Activated CD4-positive, alpha-beta T cell treated with anti-CD3 and anti-CD28 coated beads, Interleukin-2, amount 50 U/mL, for 16 hours (primary cell): ENCODE data around the gene SIK3.
A peak's percentile ranks its signal among the peaks of the same experiment; 100 is the strongest.

Source experiments
- DNase-seq: peaks from one replicate; pipeline ENCODE4 v3.0.0-alpha.2; 2020

SIK3 gene

DNA sequence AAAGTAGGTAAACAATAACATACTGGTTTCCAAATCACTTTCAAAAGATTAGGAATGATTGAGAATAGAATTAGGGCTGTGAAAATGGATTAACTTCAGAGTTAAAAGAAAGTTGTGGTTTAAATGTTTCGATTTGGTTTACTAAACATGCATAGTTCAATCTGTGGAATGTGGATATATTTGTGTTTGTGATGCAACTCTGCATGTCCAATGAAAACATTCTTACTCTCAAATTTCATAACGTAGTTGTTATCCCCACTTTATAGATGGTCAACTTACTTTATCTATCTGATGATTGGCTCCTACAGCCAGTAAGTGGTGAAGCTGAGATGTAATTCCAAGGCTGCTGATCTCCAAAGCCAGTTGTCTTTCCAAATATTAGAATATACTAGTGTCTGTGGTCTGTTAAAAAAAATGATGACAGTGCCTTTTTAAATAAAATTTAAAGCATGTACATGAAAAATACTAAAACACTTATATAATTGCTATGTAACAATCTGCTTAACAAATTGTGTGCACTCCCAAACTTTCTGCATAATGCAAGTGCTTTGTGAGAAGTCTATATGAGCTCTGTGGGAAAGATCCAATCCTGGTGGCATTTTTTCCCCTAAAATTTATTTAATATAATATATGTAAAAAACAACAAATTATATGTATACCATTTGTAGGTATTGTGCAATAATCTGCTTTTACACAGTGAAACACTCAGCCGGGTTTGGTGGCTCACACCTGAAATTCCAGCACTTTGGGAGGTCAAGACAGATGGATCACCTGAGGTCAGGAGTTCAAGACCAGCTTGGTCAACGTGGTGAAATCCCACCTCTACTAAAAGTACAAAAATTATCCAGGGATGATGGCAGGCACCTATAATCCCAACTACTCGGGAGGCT is 9.7 kb upstream of the SIK3 start:
- DNase-seq, result no peak

DNA sequence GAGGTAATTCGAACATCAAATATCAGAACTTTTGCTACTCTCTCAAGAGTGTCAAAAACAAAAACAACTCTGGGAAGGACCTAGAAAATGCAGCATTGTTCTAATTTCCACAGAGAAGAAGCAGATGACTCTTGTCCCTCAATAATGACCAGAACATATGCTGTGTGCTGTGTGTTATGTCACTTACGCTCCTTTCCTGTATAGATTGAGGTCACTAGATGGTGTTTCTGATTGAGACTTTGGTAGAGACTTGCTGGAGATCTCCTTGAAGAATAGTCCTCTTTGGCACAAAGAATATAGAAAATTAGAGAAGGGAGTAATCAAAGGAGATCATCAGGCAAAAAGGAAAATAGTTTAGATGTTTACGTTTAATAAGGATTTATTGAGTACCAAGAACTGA is 2.3 kb upstream of the SIK3 start:
- DNase-seq, result no peak

DNA sequence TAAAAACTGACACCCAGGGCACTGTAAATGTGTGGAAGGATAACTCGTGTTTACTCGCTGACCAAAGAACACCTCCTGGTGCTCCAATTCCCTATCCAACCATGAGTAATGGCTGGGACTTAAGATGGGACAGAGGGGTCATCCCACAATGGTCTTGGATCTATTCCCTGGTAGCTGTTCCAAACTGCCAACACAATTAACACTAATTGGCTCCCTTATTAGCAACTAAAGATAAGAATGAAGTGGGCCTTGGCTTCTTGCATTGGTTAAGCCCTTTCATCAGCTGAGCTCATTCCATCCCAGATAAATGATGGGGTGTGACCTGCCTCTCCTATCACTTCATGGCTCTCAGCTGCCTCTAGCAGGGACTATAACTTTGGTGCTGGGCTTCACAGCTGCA is 1.5 kb upstream of the SIK3 start:
- DNase-seq, result no peak

DNA sequence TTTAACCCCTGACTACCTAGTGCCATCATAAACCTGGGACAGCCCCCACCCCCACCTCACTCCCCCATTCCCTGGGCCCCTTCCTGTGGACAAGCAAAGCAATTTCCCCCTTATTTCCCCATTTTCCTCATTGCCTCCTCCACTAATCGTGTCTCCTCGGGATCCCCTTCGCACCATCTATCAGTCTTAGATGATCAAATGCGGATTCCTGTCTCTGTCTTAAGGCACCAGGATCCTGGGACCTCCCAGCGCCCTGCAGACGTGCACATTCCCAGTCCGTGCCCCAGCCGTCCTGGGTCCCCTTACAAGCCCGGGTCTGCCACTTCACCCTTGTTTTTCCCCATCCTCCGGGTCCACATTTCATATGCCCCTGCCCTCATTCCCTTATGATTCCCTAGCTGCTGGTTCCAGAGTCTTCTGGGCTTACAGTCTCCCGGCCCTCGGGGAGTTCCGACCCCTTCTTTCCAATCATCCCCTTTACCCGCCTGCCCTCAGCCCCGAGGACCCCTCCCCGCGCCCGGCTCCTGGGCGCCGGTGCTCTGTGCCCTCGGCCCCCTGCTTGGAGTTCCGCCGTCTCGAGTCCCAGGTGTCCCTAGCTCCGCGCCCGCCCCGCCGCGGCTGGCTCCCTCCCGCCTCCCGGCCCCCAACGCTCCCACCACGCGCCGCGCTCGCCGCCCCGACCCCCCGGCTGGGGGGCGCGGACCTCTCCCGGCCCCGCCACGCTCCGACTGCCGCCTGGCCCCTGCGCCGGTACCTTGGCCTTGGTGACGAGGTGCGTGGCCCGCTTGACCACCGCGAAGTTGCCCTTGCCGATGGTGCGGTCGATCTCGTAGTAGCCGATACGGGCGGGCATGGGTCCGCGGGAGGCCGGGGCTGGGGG is 599 bp downstream of the SIK3 start:
- peak; percentile 31 for DNase-seq

DNA sequence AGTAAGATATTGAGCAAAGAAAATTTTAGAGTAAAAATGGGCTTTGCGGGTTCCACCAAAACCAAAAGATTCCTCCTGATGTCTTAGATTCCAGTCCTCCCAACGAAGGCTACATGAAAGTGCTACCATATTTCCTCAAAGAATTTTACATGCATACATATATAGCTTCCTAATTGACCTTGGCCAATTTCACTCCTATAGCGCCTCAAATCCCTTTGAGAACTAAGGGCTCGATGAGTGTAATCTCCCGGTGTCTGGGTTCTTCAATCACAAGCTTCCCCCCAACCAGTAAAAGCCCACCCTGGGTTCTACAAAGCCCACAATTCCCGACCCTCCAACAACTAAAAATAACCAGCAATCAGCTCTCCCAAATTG is 1.2 kb downstream of the SIK3 start:
- DNase-seq, result no peak

DNA sequence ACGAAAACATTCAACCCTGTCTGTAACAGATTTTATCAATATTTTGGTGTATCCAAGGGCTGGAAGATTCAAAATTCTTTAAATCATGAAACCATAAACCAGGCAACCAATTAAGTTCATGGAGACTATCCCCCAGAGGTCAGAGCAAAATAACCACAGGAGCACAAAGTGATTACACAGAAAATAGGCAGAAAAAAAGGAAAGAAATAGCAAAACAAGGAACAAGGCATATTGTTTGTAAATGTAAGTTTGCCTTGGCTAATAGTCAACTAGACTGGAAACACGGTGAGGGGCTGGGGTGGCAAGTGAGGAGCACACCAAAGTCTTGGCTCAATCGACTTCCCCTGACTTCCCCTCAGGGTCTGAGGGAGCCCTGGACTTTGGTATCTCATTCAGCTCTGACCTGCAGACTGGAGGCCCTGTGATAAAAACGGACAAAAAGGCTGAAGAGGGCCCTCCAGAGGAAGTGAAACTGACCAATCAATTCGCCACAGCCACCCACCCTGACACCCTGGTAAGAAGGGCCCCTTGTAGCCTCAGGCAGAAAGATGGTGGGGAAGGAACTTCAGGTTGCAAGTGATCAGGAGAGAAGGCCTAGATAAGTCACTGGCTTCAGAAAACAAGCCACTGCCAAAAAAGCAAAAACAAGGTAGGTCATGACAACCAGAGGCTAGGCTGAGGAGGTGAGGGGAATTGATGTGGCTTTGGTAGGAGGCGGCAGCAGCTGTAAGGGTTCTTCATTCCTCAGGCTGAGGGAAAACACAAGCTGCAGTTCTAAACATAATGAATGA is 1.8 kb downstream of the SIK3 start:
- peak; percentile 50 for DNase-seq

DNA sequence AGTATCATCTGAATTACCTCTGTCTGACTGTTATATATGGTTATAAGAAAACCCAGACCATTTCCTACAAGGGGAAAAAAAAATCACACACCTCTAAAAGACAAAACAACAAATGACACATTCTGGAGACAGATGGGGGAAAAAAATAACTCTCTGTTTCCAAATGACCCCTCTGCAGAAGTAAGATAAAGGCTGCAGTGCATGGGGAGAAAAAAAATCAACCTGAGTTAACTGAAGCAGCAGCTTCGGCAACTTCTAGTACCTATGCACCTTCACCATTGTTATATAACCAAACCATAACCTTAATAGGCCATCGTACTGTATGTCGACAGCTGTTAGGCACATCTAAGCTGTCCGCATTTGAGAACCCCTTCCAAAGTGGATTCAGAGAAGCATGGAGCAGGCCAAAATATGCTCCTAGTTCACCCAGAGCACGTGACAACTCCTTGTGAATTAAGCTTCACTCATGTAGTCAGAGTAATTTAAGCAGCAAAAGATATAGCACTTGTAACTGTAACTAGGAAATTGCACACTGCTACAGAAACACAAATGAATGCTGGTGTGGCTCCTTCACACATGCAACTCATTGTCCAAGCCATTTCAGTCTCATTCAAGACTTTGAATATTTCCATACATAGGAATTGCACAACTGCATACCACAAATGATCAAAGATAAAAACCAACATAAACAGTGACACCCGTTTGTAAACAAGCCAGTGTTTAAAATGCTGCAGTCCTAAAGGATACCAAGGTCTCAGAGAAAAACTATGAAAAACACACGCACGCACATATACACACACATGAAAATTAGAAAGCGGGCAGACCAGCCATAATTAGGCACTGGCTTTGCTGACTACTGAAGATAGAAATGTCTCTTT is 2.7 kb downstream of the SIK3 start:
- DNase-seq, result peak; percentile 55

DNA sequence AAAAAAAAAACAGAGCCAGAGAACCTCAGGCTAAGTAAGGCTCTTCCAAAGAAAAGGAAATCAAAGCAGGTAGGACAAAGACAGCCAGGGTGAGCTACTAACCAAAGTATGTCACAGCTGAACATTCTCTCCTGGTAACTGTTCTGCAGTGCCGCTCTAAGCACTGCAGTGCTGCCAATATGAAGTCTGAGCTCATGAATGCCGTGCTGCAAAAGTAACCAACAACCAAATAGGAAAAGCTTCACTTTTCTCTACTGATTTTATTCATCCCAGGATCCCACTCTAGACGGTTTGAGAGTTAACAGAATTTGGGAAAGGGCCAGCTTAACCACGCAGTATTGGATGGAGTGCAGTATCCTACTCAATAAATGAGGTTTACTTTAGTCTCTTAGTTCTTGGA is 3.5 kb downstream of the SIK3 start:
- DNase-seq, result no peak

DNA sequence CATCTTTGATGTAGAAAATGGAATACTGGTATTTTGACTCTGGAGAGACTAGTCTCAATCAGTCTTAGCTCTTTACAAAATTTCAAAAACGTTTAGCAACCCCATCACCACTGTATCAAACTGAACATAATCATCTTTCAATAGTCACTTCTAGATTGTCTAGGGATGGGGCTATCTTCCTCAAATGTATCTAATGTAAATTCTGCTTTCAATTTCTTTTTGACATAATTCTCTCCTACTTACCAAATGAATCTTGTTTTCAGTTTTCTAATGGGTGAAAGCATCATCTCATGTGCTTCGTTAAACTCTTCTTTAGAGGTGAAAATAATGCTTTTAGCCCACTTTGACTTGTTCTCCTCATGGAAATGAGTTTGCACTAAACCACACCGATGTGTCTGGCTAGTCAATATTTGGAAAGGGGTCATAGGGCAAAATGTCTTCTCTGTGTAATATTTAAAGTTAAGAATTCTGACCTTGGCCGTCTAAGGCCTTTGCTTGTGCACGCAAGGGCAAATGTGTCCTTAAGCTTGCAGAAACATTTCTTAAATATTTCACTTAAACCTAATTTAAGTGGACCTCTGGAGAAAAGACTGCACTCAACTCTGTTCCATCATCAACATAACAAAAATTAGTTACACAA is 5.2 kb downstream of the SIK3 start:
- DNase-seq, result peak; percentile 60

DNA sequence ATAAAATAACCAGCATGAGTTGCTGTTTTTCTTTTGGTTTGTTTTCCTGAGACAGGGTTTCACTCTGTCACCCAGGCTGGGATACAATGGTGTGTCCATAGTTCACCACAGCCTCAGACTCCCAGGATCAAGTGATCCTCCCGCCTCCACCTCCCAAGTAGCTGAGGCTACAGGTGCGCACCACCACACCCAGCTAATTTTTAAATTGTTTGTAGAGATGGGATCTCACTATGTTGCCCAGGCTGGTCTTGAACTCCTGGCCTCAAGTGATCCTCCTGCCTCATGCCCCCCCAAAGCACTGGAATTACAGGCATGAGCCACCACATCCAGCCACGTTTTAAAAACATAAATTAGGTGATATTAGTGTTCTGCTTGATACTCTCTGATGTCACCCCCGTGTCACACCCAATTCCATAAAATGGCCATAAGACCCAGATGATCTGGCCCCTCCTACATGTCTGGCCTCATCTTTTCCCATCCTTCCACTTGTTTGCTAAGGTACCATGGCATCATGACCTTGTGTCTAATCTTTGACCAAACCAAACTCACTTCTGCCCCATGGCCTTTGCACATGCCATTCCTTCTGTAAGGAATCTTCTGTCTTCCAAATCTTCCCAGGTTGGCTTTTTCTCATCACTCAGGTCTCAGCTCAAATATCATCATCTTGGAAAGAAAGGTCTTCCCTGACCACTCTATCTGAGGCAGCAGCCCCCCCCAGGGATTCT is 6.3 kb downstream of the SIK3 start:
- no peak for DNase-seq

DNA sequence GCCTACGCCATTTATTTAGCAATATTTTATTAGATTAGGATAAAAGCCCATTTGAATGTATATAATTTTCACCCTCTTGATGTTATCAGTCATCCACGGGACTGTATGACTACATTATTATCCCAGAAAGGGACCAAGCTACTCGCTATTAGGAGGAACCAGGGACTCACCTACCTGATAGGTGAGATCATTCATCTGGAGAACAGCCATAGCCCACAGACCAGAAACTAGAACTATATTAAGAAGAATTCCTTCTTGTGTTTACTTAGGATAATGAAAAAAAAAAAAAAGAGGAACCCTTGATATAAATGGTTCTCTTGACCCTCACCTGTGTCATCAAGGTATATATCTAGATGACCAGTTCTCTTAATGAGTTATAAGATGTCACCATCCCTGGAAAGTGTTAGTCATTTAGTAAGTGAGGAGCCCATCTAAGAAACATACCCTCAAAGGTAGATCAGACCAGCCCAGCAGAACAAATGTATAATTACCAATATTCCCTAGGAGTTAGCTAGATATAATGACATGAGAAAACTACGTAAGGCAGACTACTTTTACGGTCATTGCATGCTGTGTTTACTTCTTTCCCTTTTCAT is 8.0 kb downstream of the SIK3 start:
- DNase-seq, result no peak

DNA sequence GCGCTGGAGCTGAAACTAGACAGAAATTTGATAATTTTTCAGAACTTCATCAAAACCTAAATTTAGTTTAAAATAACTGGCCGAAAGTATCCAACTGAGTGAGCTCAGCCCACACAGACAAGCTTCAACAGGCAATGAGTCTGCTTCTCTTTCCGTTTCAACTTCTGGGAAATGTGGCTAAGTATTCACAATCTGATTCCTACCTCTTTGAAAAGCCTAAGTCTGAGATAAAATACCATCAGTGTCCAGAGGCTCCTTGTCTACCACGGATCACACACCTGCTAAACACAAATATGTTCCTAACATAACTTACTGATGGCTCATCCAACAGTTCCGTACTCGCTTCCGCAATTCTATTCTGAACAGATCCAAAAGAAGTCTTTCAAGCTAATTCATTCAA is 8.5 kb downstream of the SIK3 start:
- DNase-seq, result no peak

DNA sequence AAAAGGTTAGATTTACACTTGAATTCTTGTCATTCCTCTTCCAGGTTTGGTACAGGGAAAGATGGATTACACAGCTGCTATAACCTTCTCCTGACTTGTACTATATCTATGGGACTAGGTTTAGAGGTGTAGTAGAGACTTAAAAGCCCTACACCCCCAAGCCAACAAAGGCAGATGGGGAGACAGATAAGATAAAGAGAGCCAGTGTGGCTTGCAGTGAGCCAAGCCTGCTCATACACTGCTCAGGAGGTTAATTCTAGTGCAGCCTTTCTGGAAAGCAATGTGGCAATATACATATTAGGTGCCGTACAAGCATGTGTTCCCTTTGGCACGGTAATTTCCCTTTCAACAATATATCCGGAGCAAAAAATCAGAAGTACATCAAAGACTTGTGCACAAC is 10.8 kb downstream of the SIK3 start:
- DNase-seq, result no peak

DNA sequence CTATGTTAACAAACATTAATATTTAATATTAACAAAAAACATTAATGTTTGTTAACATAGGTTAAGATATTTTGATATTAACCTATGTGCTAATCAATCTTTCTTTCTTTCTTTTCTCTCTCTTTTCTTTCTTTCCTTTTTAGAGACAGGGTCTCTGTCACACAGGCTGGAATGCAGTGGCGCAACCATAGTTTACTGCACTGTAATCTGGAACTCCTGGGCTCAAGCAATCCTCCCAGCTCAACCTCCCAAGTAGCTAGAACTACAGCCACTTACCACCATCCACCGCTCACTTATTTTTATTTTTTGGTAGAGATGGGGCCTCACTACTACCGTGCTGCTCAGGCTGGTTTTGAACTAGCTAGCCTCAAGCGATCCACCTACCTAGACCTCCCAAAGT is 13.2 kb downstream of the SIK3 start:
- no peak for DNase-seq

DNA sequence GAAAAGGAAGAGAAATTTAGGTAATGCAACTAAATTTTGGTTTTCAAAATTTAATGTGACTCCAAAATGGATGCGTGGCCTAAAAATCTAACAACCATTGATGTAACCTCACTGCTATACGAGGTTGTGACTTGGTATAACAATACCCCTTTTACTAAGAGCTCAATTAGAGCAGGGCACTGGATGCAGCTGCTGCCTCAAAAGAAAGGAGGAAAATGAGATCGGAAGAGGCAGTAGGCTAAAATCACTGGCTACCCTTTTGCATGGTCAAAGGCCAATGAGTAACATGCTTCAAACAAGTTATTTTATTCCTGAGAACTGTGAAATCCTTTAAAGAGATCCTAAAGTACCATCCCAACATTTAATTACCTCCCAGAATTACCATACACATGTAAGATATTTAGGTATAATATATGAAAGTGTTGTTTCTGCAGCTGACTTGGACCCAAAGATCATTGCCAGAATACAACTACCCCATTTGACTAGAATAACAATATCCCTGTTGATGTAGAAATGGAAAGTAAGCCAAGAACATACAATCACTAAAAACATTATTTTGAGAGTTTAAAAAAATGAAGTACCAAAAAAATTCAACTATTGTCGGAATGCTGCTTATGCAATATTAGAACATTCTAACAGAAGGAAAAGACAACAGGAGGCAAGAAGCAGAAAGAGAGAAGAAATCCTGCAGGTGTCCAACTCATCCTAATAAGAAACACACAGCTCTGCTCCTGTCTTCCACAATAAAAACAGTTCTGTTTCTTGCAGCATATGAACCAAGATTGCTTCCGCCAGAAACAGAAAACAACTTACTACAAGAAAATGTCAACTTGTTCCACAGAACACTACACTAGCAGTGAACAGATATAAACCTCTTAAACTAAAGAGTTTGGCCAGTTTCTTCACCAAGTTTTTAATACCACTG is 15.0 kb downstream of the SIK3 start:
- DNase-seq, result no peak

DNA sequence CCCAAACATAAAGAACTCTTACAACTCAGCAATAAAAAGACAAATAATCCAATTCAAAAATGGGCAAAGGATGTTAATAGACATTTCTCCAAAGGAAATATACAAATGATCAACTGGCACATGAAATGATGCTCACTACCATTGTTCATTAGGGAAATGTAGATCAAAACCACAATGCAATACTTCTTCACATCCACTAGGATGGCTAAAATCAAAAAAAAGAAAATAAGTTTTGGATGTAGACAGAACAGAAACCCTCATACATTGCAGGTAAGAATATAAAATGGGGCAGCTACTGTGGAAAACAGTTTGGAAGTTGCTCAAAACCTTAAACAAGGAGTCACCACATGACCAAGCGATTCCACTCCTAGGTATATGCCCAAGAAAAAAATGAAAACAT is 16.3 kb downstream of the SIK3 start:
- no peak for DNase-seq

DNA sequence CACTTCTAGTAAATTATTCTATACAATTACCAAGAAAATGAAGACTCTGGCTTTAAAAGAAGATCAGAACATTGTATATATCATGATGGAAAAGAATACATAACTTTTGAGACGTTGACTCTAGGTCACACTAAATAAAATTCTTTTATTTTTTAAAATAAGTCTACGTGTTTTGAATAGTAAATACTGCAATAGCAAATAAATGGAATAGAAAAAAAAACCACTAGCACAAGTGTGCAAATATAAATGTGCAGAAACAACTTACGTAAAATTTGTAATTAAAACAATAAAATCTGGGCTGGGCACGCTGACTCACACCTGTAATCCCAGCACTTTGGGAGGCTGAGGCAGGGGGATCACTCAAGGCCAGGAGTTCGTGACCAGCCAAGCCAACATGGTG is 17.9 kb downstream of the SIK3 start:
- no peak for DNase-seq

DNA sequence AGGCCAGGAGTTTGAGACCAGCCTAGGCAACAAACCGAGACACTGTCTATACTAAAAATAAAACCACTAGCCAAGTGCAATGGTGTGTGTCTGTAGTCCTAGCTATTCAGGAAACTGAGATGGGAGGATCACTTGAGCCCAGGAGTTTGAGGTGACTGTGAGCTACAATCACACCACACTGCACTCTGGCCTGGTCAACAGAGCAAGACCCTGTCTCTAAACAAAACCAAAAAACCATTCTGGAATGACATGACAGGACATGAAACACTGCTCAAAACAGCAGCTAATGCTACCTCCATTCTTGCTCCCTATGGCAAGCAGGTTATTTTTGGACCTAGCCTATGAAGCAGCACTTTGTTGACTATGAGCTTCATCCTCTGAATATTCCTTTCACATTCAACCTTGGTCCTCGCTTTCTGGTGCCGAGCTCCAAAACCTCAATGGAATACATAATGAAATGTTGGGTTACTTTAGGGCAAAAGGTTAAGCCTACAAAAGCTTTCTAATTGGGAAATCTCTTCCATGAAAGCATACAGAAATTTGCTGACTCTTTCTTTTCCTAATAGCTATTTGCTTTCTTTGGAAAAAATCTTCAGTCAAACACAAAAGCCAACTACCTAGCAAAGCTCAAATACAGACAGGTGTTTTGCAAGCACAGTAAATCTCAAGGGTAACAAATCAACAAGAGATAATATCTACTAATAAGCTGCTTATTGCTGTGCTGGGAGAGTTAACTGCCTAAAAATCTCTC is 21.1 kb downstream of the SIK3 start:
- DNase-seq, result no peak

DNA sequence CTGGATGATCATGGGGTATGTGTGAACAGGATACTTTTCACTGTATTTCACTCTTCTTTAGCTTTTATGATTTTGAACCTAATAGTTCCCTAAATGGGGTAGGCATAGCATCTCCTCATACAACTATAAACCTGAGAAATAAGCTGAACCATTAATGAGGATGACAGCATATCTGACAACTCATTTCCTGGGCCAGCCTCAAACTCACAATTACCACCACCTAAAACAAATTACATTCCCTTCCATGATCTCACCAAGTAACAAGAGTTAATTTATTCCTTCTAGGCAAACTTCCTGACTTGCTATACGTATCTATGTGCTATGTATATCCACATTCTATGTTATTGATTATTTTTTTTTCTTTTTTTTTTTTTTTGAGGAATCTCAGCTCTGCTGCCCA is 23.0 kb downstream of the SIK3 start:
- DNase-seq, result no peak
